Fibroblast of the aortic adventitia (primary cell): Measurements from ENCODE around the gene SLC7A1. TPM values are rescaled to one million over a fixed set of nuclear protein-coding genes. Genes with fewer than 3 reads are reported as not detected.
A peak's percentile ranks its signal among the peaks of the same experiment; 100 is the strongest.

Experiments used
- DNase-seq: peaks from one replicate; pipeline ENCODE4 v3.0.0-alpha.2; 2010; ENCODE audit warnings: low read depth
- H3K4me3 ChIP-seq: 2 replicates; pipeline ENCODE4 v1.5.1; 2011; ENCODE audit warnings: low read depth, mild to moderate bottlenecking, control low read depth, low read length, moderate library complexity
- total RNA-seq: library from RNA; depleted of rRNA; stranded (reverse); fragments of >200 nt; gene quantifications from 2 replicates; pipeline ENCODE4 v1.2.3, GENCODE V29; 2012; ENCODE audit warnings: low replicate concordance
- TF ChIP-seq, protein P1 (sequence below): IDR thresholded peaks from 2 replicates; pipeline ENCODE4 v1.5.1; 2011; ENCODE audit warnings: mild to moderate bottlenecking, low read length, control low read depth, inconsistent platforms; ENCODE audit not compliant: insufficient read depth

SLC7A1 gene
- total RNA-seq, 1 donor, result 33.1 TPM

GRCh38 chr13:29497137-29497654 is 98.3 kb downstream of the SLC7A1 start:
- H3K4me3 ChIP-seq, result no peak overlapping the region
- DNase-seq, result peak; percentile 82
- TF ChIP-seq, protein P1, sequence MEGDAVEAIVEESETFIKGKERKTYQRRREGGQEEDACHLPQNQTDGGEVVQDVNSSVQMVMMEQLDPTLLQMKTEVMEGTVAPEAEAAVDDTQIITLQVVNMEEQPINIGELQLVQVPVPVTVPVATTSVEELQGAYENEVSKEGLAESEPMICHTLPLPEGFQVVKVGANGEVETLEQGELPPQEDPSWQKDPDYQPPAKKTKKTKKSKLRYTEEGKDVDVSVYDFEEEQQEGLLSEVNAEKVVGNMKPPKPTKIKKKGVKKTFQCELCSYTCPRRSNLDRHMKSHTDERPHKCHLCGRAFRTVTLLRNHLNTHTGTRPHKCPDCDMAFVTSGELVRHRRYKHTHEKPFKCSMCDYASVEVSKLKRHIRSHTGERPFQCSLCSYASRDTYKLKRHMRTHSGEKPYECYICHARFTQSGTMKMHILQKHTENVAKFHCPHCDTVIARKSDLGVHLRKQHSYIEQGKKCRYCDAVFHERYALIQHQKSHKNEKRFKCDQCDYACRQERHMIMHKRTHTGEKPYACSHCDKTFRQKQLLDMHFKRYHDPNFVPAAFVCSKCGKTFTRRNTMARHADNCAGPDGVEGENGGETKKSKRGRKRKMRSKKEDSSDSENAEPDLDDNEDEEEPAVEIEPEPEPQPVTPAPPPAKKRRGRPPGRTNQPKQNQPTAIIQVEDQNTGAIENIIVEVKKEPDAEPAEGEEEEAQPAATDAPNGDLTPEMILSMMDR, result no peak

DNA sequence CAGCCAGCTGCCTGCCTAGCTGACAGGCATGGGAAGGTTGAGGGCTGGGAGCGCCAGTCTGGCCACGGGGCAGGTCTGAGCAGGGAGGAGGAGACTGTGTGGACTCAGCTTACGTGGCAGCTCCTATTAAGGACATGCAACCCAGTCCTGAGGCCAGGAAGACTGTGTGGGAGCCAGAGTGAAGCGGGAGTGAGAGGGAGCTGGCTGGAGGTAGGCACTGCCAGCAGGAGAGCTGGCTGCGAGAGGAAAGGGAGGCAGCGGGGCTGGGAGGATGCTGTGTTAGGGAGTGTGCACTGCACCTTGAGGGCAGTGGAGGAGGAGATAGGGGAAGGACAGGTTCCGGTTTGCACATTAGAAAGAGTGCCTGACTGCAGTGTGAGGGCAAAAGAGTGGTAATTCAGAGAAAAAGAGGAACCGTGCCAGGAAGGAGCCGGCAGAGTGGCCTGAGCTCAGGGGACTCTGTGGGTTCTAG is 99.2 kb downstream of the SLC7A1 start:
- TF ChIP-seq, protein P1, result no peak
- H3K4me3 ChIP-seq, result no peak overlapping the region
- DNase-seq, result no peak

DNA sequence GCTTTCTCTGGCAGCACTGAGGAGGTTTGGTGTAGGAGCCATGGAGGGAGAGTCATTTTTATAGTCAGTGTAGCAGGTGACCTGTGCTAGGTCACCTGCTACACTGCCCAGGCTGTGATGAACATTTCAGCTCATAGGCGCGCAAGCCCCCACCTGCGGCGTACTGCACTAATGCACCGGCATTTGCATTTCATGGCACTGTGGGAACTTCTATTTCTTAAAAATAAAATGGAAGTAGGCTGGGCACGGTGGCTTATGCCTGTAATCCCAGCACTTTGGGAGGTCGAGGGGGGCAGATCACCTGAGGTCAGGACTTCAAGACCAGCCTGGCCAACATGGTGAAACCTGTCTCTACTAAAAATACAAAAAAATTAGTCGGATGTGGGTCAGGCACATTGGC is 101.0 kb downstream of the SLC7A1 start:
- TF ChIP-seq, protein P1, result no peak
- no peak for DNase-seq
- no peak overlapping the region for H3K4me3 ChIP-seq

DNA sequence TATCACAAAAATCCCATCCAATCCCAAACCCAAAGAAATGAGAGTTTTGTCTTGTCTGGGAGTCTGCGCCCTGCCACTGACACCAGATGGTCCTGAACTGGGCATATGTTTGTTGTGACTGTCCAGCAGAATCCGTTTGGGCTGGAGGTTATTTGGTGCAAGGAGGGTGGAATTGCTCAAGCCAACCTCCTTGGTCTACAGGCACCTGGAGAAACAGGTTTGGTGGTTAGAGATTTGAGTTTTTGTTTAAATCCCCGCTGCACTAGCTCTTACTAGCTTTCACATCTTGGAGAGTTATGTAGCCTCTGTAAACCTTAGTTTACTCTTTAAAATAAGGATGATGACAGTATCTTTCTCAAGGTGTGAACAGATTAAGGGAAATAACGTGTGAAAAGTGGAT is 101.7 kb downstream of the SLC7A1 start:
- no peak for DNase-seq
- TF ChIP-seq, protein P1, result no peak

DNA sequence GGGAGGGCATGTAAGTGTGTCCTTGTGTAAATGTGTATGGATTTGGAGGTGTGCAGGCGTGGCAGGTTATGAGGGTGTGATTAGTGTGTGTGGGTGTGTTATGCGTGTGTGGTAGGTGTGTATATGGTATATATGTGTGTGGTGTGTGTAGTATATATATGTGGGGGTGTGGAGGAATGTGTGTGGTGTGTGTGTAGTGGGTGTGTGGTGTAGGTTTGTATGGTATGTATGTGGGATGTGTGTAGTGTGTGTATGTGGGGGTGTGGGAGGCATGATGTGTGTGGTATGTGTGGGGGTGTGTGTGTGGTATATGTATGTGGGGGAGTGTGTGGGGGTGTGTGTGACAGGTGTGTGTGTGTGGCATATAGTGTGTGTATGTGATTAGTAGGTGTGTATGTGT is 104.2 kb downstream of the SLC7A1 start:
- no peak for DNase-seq
- no peak overlapping the region for H3K4me3 ChIP-seq
- TF ChIP-seq, protein P1, result no peak

More for the DNA sequence above, 101.7 kb downstream of the SLC7A1 start:
- no peak overlapping the region for H3K4me3 ChIP-seq

GRCh38 chr13:29490561-29490885 is 105.0 kb downstream of the SLC7A1 start:
- TF ChIP-seq, protein P1, result no peak
- no peak for DNase-seq
- H3K4me3 ChIP-seq, result no peak overlapping the region
